HG03159 (cell line): Measurements from ENCODE around the gene RARRES1.

Experiments
- ATAC-seq: cut with Tn5 transposase; IDR thresholded peaks from one replicate; pipeline ENCODE4 v1.9.1; 2021; ENCODE audit warnings: mild to moderate bottlenecking, moderate library complexity; ENCODE audit not compliant: unreplicated experiment

The RARRES1 gene

DNA sequence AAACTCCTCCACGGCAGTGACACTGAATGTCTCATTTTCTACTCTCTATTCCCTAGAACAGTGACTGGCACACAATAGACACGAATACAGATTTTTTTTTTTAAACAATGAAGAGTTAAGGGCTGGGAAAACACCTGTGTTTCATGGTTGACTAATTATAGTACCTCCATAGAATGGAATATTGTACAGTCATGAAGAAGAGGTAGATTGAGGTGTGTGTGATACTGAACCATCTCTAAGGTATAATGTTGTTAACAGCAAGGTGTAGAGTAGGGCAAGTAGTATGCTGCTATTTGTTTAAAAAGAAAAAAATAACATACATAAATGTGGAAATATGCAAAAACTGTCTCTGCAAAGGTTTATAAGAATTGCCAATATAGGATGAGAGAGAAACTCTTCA is 5.2 kb upstream of the RARRES1 start:
- no peak for ATAC-seq

DNA sequence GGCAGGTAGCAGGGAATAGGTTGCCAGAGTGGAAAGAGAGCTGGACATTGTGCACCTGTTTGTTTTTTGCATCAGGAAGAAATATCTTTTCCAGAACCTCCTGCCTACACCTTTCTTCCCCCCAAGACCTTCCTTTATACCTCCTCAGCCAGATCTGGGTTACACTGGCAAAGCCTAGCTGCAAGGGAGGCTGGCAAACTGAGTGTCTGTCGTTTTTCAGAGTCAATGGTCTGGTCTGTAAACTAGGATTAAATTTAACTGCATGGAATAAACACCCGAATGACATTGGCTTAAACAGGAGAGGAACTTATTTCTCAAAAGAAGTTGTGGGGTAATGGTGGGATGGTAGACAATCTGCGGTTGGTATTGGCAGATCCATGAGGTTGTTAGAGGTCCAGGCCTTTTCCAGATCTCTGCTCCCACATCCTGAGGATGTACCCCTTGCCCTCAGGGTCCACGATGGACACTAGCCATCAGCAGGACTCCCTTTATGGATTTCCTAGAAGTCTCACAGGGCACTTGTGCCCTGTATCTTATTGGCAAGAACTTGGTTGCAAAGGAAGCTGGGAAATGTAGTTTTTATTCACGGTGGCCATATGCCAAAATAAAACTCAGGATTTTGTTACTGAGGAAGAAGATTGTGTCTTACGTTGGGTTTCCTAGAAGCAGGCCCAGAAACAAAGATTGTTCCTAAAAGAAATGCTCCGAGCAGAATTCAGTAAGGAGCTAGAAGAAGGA is 3.2 kb upstream of the RARRES1 start:
- ATAC-seq, result no peak

DNA sequence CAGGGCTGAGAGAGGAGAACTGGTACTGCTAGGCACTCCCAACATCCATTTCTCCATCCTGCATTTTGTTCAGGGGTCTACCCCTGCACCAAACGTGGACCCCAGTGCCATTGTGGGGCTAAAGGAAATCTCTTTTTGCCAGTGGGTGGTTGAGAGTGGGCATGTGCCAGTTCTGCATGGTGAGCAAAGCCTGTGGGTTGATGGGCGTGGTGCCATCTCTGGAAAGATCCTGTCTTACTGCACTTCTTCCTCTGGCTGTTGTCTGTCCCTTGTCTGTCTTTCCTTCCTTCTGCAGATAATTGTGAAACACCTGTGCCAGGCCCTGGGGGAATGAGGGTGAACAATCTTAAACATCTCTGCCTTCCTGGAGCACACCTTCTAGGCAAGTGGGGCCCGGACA is 1.4 kb upstream of the RARRES1 start:
- ATAC-seq, result no peak

DNA sequence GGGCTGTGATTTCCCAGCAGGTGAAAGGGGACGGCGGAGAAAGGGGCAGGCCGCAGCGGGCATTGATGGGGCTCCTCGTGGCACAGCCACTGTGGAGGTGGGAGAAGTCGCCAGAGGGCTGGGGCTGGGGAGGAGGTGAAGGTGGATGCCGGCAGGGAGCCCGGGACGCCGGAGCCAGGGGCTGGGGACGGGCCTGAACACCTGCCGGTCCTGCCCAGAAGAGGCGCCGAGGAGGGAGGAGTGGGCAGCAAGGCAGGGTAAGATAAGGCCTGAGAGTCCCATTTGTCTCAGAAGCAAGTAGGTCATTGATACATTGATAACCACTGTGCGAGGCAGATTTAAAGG is 571 bp upstream of the RARRES1 start:
- ATAC-seq, result no peak

DNA sequence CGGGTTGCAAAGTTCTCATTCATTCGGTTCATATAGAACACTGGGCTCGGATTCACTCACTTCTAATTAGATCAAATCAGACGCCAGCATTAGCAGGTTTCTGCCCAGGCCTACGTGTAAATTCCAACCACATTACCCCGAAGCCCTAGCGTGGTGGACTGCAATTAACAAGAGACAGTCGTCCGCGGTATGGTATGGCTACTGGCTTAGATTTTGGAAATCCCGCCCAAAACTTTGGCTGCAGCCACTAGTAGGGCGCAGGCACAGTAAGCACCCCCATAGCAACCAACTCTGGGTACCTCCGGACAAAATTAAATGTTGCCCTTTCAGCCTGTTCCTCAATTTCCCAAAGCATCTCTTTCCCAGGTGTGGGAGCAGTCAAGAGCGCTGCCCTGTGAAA is 771 bp downstream of the RARRES1 start:
- ATAC-seq, result no peak

DNA sequence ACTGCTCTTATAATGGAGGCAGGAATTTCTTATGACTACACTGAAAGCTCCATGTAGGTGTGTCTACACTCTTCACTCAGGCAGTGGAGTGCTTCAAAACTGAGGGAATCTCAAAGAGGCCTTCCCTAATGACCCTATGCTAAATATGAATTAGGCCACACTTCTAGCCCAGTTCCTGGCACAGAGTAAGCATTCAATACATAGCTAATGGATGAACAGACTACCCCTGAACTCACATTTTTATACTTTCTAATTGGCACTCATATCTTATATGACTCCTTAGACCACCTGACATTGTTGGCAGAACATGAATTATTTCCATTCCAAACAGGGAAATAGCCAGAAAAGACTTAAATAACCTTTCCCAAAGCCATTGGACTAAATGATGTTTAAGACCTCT is 3.4 kb downstream of the RARRES1 start:
- ATAC-seq, result no peak

DNA sequence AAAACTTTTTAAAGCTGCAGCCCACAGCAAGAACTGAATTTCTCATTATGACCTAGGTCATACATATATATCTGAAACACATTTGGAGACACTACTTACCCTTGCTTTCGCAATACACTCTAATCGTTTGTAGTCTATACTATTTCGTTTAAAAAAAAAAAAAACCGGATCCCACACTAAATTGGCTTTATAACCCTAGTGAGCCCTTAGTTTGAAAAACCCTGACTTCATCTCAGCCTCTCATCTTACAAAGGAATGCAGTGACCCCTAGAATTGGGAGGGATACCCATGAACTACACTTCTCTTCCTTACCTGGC is 4.2 kb downstream of the RARRES1 start:
- no peak for ATAC-seq

DNA sequence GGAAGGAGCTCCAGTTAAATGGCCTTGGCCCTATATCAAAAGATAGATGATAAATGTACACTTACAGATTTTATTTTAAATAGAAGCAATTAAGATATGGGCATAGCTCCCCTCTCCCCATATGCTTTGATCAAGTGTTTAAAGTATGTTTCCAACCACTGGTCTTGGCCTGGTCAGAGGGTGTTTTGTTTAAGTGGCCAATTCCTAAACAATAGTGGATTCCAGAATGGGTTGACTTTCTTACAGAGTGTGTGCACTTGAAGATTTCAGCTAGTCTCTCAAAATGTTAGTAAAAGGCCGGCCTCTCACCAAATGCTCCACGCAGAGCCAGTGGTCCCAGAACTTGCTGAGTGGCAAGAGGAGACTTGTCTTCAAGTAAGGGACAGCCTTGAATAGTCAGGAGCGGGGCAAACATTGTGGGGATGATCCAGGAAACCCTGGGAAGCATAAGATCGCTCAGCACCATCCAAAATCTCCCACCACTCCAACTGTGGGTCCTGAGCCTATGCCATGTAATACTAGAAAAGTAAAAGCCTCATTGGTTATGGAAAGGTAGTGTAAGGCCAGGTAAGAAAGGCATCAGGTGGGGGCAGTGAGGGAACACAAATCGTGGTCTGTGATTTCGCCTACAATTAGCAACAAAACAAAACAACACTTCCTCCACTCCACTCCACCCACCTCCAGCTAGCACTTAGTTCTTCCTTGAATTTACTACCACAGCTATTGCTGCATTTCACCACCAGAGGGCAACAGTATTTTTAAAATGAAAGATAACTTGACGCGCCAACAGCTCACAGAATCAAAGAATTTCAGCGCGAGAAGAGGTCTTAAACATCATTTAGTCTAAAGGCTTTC is 4.8 kb downstream of the RARRES1 start:
- peak; percentile 52 for ATAC-seq

DNA sequence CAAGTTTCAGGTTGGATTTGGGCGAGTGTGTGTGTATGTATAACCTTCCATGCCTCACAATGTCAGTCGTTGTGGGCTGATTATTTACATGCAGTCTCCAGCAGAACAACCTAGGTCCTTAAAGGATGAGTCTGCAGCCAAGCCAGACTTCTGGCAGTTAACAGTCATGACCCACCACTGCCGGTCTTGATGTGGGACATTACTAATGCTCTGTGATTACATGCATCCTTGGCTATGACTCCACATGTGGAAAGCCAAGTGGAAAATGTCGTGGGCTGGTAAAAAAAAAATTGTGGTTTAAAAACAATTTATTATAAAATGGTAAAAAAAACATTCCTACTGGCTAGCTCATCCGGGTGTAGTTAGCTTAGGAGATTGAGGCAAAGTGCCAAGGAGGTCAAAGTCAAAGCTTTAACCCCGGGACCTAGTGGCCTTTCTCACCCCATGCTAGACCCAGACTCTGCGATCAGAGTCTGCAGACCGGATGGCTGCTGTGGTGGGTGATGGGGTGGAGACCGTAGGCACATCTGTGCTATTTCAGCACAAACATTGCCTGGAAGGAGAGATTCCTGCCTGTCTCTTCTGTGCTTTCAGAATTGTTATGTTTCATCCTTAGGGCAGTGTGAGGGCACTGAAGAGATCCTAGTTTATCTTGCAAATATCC is 6.8 kb downstream of the RARRES1 start:
- ATAC-seq, result no peak

DNA sequence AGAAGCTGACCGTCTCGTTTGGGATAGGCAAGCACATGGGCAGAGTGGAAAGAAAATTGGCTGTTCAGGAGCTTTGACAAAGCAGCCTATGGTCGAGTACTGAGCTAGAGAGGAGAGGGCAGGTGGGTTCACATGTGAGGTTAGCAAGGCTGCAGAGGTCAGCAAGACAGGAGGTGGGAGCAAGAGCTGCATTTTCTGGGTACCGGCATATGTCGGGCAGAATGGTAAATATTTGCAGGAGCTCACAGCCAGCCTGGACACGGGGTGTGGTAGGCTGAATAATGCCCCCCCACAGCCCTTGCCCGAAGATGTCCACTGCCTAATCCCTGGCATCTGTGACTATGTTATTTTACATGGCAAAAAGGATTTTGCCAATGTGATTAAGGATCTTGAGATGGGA is 8.3 kb downstream of the RARRES1 start:
- ATAC-seq, result no peak

DNA sequence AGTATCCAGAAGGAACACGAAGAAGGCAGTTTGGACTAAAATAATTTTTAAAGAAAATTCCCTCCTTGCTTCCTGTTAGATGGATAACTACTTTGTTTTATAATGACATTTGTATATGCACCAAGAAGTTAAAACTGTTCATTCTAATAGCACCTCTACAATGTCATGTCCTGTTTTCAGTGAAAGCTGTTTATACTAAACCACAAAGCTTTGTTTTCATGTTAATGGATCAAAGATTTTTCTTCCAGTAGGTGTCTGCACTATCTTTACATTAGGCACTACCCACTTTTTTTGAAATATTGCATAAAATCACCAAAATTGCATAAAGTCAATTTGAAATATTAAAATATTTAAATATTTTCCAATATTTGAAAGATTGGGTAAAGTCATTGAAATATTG is 10.1 kb downstream of the RARRES1 start:
- ATAC-seq, result no peak

DNA sequence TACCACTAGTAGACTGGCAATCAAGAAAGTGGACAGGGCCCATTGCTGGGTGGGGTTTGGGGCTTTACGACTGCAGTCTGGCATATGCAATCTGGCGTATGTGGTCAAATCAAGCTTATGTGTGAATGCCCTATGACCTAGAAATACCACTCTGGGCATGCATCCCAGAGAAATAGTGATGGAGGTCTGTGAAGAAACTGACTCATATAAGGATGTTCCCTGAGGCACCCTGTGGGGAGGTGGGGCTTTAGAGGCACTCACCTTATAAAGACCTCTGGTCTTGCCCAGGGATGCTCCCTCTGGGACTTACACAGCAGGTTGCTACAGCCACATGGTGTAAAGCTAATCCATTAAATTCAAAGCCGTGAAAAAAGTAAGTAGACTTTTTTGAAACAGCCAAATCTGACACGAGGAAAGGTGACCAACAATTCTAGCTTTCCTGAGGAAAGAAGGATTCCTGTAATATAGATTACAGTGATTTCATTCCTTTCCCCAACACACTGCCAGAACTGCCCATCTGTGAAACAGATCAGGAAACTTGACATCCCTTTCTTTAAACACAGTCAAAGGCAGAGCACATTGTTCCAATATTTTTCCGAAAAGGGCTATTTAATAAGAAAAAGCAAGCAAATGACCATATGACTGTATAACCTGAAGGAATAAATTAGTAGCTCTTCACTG is 13.6 kb downstream of the RARRES1 start:
- no peak for ATAC-seq

DNA sequence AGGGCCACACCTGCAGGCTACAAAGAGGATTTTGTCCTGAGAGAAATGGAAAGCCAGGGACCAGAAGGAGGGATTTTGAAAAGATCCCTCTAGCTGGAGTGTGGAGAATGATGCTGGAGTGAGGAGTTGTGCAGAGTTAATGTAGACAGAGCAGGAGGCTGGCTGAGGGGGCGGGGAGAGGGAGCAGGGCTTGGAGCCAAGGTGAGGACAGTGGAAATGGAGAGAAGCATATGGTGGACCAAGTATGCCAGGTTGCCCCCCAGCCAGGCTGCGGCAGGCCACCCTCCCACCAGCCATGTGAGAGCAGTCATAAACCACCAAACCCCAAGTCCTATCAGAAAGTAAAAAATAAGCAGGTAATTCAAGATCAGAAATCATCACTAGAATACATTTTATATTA is 14.7 kb downstream of the RARRES1 start:
- ATAC-seq, result no peak

DNA sequence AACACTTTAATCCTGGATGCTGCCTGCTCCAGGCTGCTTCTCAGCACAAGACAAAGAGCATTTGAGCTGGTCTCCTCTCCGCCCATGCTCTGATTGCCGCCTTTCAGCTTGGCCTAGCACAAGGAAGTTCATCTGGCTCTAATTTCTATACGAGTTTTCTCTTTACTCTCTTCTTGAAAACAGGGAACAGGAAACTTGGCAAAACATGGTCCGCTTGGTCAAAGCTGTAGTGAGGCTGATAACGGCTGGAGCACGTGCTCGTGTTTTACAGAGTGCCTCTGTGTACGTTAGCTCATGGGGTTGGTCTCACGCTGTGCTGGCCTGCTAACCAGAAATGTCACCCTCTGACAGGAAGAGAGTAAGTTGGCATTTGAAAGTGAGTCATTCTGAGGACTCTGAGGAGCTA is 19.2 kb downstream of the RARRES1 start:
- no peak for ATAC-seq

DNA sequence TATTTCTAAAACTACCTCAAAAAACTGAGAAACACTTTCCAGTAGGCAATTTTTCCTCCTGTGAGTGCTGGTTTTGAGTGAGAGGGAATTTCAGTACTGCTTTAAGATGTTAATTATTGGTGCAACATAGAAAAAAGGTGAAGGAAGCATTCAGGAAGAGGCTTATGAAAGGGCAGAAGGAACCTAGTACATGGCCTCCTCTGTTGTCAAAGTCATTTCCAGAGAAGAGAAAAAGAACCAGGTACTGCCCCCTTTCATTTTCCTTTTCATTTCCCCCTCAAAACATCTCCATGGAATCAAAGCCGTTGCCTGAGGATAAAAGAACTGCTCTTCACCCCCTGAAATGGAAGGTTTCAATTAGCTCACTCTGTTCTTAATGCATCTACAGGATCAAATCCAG is 19.8 kb downstream of the RARRES1 start:
- ATAC-seq, result no peak

DNA sequence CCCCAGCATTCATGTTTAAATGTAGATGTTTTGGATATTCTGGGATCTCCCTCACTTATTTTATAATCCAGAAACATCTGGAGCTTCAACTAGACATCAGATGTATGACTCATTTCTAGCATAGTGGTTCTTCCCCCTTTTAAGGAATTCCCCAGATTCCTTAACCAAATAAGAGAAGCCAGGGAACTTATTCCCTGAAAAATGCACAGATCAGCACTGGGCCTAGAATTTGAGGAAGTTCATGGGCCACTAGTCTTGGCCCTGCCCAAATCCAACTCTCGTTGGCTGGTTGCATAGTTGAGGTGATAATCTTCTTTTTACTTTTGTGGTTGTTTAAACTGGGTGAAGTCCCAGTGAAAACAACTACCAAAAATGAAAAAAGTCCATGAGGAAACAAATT is 20.4 kb downstream of the RARRES1 start:
- no peak for ATAC-seq

DNA sequence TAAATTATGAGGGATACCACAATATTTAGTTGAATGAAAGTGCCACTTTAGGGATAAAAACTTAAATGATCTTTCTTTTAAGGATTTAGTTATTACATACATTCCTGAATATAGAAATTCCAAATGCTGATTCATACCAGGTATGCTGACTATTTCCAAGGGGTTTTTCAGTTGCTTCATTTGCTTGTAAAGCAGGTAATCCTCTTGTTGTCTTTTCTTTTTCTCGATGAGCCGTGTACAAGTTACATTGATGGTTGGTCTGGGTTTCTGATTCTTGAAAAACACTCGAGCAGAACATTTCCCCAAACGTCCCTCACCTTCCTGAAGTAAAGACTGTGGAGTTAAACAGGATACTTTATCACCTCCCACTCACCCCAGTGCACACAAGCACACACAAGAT is 21.7 kb downstream of the RARRES1 start:
- ATAC-seq, result no peak

DNA sequence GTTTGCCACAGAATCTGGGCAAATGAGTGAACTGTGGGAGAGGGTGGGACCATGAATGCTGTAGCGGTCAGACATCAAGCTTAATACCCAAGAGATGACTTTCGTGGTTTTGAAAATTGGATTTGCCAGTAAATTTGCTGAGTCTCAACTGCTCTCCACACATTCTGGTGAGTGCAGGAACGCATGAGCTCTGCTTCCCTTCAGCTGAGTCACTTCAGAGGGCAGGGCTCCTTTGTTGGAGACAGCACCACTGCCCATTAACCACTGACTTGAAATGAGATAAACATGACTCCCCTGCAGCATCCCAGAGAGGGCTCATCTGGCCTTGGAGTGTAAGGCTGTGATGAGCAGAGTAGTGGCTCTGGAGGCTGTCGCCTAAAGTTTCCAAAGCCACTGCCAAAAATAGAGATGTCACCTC is 22.6 kb downstream of the RARRES1 start:
- no peak for ATAC-seq

DNA sequence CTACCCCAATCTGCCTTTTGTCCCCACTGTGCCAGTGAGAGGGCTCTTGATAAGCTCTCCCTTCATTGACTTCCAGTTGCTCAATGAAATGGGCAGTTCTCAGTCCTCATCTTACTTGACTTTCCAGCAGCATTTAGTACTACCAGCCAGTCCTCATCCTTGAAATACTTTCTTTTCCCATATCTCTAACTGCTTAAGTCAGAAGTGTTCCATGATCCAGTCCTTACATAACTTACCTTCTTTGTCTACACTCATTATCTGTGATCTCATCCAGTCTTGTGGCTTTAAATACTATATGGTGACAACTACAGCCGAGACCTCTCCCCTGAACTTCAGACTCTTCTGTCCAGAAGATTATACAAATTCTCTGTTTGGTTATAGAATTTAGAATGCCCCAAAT is 28.7 kb downstream of the RARRES1 start:
- no peak for ATAC-seq

DNA sequence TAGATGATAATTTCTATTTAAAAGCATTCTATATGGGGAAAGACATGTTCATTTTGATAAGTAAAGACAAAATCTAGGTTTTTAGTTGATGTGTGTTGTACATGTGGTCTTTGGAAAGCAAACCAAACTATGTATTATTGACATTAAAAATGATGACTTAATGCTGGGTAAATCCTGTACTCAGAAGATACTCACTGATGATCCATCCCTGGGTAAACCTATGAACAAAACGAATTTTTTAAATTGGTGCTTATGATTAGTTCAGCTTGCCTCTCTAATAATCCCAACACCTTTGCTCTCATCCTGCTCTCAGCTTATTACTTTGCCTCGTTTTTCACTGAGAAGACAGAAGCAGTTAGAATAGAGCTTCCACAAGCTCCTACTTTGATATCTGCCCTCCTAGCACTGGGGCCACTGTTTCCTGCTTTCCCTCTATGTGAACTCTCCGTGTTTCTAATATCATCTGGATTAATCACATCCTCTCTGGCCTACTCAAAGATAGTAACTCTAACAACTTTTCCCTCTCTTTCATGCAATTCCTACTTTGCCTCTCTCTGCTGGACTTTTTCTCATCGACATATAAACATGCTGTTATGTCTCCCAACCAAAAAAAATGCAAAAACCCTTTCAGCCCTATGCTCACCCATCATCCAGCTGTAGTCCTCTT is 29.3 kb downstream of the RARRES1 start:
- no peak for ATAC-seq

DNA sequence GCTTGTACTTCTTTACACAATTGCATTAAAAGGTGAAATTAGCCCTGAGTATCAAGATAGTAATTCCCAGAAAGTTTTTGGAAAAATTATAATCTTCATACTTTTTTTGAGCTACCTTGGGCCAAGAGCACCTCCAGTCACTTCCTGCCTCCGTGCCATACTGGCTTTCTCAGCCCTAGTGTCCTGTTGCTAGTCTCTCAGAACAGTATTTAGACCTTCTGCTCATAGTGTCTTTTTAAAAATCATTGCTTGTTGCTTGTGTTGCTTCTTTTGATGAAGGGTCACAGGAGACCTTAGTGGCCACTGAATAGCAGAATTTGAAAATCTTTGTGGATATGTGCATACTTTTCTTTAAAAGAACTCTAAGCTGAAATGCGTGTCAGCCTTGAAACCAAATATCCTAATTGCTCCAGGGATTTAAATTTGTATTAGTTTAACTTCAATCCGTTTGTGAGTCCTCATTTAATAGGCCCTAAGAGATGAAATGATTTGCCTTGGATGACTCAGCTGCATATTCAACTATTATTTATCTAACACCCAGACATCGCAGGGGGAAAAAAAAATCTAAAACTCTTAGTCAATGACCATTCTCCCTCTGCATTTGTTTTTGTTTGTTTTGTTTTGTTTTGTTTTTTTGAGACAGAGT is 30.7 kb downstream of the RARRES1 start:
- ATAC-seq, result no peak
